ENCODE measurements around the gene CAMKV.

- TF ChIP-seq EZH2 (IDR thresholded peaks at IDR 0.05; ENCODE audit: borderline replicate concordance, low read length), result no peak
- TF ChIP-seq, protein P1, sequence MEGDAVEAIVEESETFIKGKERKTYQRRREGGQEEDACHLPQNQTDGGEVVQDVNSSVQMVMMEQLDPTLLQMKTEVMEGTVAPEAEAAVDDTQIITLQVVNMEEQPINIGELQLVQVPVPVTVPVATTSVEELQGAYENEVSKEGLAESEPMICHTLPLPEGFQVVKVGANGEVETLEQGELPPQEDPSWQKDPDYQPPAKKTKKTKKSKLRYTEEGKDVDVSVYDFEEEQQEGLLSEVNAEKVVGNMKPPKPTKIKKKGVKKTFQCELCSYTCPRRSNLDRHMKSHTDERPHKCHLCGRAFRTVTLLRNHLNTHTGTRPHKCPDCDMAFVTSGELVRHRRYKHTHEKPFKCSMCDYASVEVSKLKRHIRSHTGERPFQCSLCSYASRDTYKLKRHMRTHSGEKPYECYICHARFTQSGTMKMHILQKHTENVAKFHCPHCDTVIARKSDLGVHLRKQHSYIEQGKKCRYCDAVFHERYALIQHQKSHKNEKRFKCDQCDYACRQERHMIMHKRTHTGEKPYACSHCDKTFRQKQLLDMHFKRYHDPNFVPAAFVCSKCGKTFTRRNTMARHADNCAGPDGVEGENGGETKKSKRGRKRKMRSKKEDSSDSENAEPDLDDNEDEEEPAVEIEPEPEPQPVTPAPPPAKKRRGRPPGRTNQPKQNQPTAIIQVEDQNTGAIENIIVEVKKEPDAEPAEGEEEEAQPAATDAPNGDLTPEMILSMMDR (IDR thresholded peaks at IDR 0.05; ENCODE audit: low read length), result no peak
Observed at GRCh38 chr3:49896345-49896744, 26.6 kb upstream of the CAMKV start.

All from OCI-LY1 (cell line).